WTC11 (cell line): ENCODE results near the gene TMEM207. TPM values are rescaled to one million over a fixed set of nuclear protein-coding genes. Genes with fewer than 3 reads are reported as not detected.

Experiments used
- ATAC-seq: fragments of 200-7000 bp; cut with Tn5 transposase; 2 replicates; pipeline ENCODE4 v1.10.0; 2021; ENCODE audit warnings: mild to moderate bottlenecking, moderate library complexity
- CTCF ChIA-PET: fragments of 300-600 bp; sonication (Branson Sonifier 250); formaldehyde crosslinking; loops from one replicate; lab custom pipeline; 2021; ENCODE audit warnings: antibody characterized with exemption; lab: Charles Lee
- POLR2A ChIA-PET: fragments of 350-600 bp; sonication (Branson Sonifier 250); formaldehyde crosslinking; loops from one replicate; lab custom pipeline; 2021; ENCODE audit warnings: antibody characterized with exemption; lab: Charles Lee
- DNase-seq: peaks from one replicate; pipeline ENCODE4 v3.0.0; 2021; ENCODE audit warnings: low spot score
- H3K27ac Mint-ChIP-seq: 2 replicates; pipeline ENCODE4 v1.8.0; 2021; ENCODE audit warnings: mixed read lengths
- H3K27me3 Mint-ChIP-seq: 2 replicates; pipeline ENCODE4 v1.8.0; 2021; ENCODE audit warnings: low read depth, mild to moderate bottlenecking, moderate library complexity, mixed read lengths
- H3K36me3 Mint-ChIP-seq: 2 replicates; pipeline ENCODE4 v1.8.0; 2021; ENCODE audit warnings: mixed read lengths
- H3K4me1 Mint-ChIP-seq: 2 replicates; pipeline ENCODE4 v1.8.0; 2022; ENCODE audit warnings: mixed read lengths
- H3K4me3 Mint-ChIP-seq: 2 replicates; pipeline ENCODE4 v1.8.0; 2021; ENCODE audit warnings: mild to moderate bottlenecking, moderate library complexity, mixed read lengths
- H3K9me3 Mint-ChIP-seq: 2 replicates; pipeline ENCODE4 v1.8.0; 2021; ENCODE audit warnings: mixed read lengths
- AFF4 ChIP-seq: sonication (generic); formaldehyde crosslinking; IDR thresholded peaks from 2 replicates; pipeline ENCODE4 v1.8.1; 2023; ENCODE audit warnings: mild to moderate bottlenecking, missing genetic modification reagents, borderline replicate concordance
- AR ChIP-seq: fragments of 250-450 bp; sonication (Bioruptor Pico); IDR thresholded peaks from 2 replicates; pipeline ENCODE4 v1.9.0; 2021; ENCODE audit warnings: mild to moderate bottlenecking
- ATF6 ChIP-seq: sonication (generic); formaldehyde crosslinking; IDR thresholded peaks from 2 replicates; pipeline ENCODE4 v1.8.1; 2023; ENCODE audit warnings: mild to moderate bottlenecking, missing genetic modification reagents
- CREM ChIP-seq: sonication (generic); formaldehyde crosslinking; IDR thresholded peaks from 2 replicates; pipeline ENCODE4 v1.8.1; 2022; ENCODE audit warnings: mild to moderate bottlenecking, missing genetic modification reagents, moderate library complexity
- E2F1 ChIP-seq: sonication (generic); formaldehyde crosslinking; IDR thresholded peaks from 2 replicates; pipeline ENCODE4 v1.8.0; 2022; ENCODE audit warnings: mild to moderate bottlenecking, missing genetic modification reagents
- E2F5 ChIP-seq: sonication (generic); formaldehyde crosslinking; IDR thresholded peaks from 2 replicates; pipeline ENCODE4 v1.8.1; 2022; ENCODE audit warnings: mild to moderate bottlenecking, moderate library complexity, missing genetic modification reagents
- FOXP4 ChIP-seq: sonication (generic); formaldehyde crosslinking; IDR thresholded peaks from 2 replicates; pipeline ENCODE4 v1.8.0; 2022; ENCODE audit warnings: mild to moderate bottlenecking, missing genetic modification reagents
- JAZF1 ChIP-seq: fragments of 250-450 bp; sonication (Bioruptor Pico); IDR thresholded peaks from 2 replicates; pipeline ENCODE4 v1.9.0; 2021; ENCODE audit warnings: moderate library complexity, mild to moderate bottlenecking, inconsistent platforms
- PREB ChIP-seq: sonication (generic); formaldehyde crosslinking; IDR thresholded peaks from 2 replicates; pipeline ENCODE4 v1.8.1; 2022; ENCODE audit warnings: mild to moderate bottlenecking, missing genetic modification reagents, moderate library complexity, borderline replicate concordance
- PRRX2 ChIP-seq: fragments of 250-450 bp; sonication (Bioruptor Pico); IDR thresholded peaks from 2 replicates; pipeline ENCODE4 v1.8.0; 2021; ENCODE audit warnings: mild to moderate bottlenecking
- SP1 ChIP-seq: sonication (generic); formaldehyde crosslinking; conservative IDR thresholded peaks from 2 replicates; pipeline ENCODE4 v1.8.1; 2022; ENCODE audit warnings: missing genetic modification reagents
- TEAD4 ChIP-seq: sonication (generic); formaldehyde crosslinking; IDR thresholded peaks from 2 replicates; pipeline ENCODE4 v1.8.0; 2022; ENCODE audit warnings: mild to moderate bottlenecking, missing genetic modification reagents
- ZBTB21 ChIP-seq: sonication (generic); formaldehyde crosslinking; IDR thresholded peaks from 2 replicates; pipeline ENCODE4 v1.8.1; 2023; ENCODE audit warnings: mild to moderate bottlenecking, missing genetic modification reagents, borderline replicate concordance
- ZBTB43 ChIP-seq: sonication (generic); formaldehyde crosslinking; IDR thresholded peaks from 2 replicates; pipeline ENCODE4 v1.8.1; 2023; ENCODE audit warnings: mild to moderate bottlenecking, missing genetic modification reagents
- ZNF138 ChIP-seq: sonication (generic); formaldehyde crosslinking; conservative IDR thresholded peaks from 2 replicates; pipeline ENCODE4 v1.8.1; 2022; ENCODE audit warnings: mild to moderate bottlenecking, moderate library complexity, missing genetic modification reagents
- ZNF317 ChIP-seq: sonication (generic); formaldehyde crosslinking; IDR thresholded peaks from 2 replicates; pipeline ENCODE4 v1.8.1; 2023; ENCODE audit warnings: low read depth, mild to moderate bottlenecking, moderate library complexity, missing genetic modification reagents, borderline replicate concordance
- total RNA-seq: library from RNA; stranded (reverse); gene quantifications from 3 replicates; pipeline ENCODE4 v1.2.3, GENCODE V29; 2021

TMEM207 gene
- total RNA-seq, 1 experiment from 2014 or later = not detected

GRCh38 chr3:190467922-190468321, 18.2 kb upstream of the TMEM207 start:
- CTCF ChIA-PET = no interaction called here
- H3K4me3 Mint-ChIP-seq = no peak overlapping the region
- peaks cover 20% of the 10 kb centered on the region for H3K9me3 Mint-ChIP-seq
- H3K27ac Mint-ChIP-seq = no peak overlapping the region
- no peak for DNase-seq
- no peak for TF ChIP-seq ZNF317
- H3K27me3 Mint-ChIP-seq = no peaks in the 10 kb centered on the region
- H3K4me1 Mint-ChIP-seq = no peaks in the 10 kb centered on the region
- POLR2A ChIA-PET = no interaction called here
- ATAC-seq = no peak
- peaks cover 9% of the 10 kb centered on the region for H3K36me3 Mint-ChIP-seq

GRCh38 chr3:190458040-190458439, 8.3 kb upstream of the TMEM207 start:
- Mint-ChIP-seq H3K4me1 (0 out of 2 replicates have a peak, but pooled peaks cover 3% of the 10 kb centered on the region), H3K4me3 (no peak overlapping the region), H3K27me3 (no peaks in the 10 kb centered on the region), H3K36me3 (no peaks in the 10 kb centered on the region), H3K27ac (no peak overlapping the region), H3K9me3 (no peaks in the 10 kb centered on the region)
- TF ChIP-seq PRRX2 (CRISPR knock-in tag) (no peak), SP1 (CRISPR knock-in tag) (no peak), E2F5 (CRISPR knock-in tag) (no peak), TEAD4 (CRISPR knock-in tag) (no peak), CREM (CRISPR knock-in tag) (no peak), E2F1 (no peak), AFF4 (CRISPR knock-in tag) (no peak), FOXP4 (CRISPR knock-in tag) (no peak), JAZF1 (CRISPR knock-in tag) (no peak), PREB (CRISPR knock-in tag) (no peak), ZBTB43 (CRISPR knock-in tag) (no peak), AR (CRISPR knock-in tag) (no peak), ATF6 (CRISPR knock-in tag) (no peak), ZNF138 (CRISPR knock-in tag) (no peak), ZBTB21 (CRISPR knock-in tag) (no peak)
- ChIA-PET POLR2A (no interaction called here), CTCF (no interaction called here)
- ATAC-seq (peak; percentile 50; the same call in 1 of the 2 replicates), DNase-seq (no peak)
